ENCODE measurements around the gene RARRES2.

Gene RARRES2

DNA sequence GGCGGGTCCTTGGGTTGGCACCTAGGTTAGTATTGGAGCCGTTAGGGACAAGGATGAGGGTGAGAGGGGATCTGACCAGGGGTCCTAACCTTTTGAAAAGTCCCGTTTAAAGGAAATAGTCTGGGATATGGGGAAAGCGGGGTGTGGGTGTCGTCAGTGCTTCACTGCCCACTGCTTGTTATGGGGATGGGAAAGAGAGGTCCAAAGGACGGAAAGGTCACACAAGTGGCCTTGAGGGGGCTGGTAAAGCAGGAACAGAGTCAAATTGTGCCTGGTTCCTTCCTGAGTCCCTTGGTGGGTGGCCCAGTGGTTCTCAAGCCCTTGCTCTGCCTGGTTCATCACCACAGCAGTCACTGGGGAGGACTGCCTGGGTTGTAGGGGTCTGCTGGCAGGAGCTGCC, 35.1 kb upstream of the RARRES2 start:
- DNase-seq (ENCODE audit: low read depth): no peak

- no peak for DNase-seq (ENCODE audit: low read depth)
Measured at GRCh38 chr7:150375662-150376521, 34.5 kb upstream of the RARRES2 start.

- no peak for DNase-seq (ENCODE audit: low read depth)
Measured at GRCh38 chr7:150374472-150374871, 33.0 kb upstream of the RARRES2 start.

DNA sequence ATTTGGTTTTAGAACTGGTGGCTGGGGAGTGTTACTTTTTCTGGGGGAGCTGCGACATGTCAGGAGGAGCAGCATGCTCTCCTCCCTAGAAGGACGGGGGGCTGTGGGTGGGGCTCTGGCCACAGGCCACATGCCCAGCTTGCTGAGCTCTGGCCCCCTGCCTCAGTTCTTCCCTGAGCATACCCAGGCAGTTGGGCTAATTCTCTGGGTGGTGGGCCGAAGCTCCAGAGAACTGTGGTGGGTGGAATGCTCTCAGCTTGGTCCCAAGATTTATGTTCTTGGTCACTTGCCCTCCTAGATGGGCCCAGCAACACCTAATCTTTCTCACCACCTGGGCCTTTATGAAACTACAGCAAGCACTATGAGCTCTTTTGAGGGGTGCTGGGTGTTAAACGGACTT, 32.6 kb upstream of the RARRES2 start:
- DNase-seq (ENCODE audit: low read depth): no peak

DNA sequence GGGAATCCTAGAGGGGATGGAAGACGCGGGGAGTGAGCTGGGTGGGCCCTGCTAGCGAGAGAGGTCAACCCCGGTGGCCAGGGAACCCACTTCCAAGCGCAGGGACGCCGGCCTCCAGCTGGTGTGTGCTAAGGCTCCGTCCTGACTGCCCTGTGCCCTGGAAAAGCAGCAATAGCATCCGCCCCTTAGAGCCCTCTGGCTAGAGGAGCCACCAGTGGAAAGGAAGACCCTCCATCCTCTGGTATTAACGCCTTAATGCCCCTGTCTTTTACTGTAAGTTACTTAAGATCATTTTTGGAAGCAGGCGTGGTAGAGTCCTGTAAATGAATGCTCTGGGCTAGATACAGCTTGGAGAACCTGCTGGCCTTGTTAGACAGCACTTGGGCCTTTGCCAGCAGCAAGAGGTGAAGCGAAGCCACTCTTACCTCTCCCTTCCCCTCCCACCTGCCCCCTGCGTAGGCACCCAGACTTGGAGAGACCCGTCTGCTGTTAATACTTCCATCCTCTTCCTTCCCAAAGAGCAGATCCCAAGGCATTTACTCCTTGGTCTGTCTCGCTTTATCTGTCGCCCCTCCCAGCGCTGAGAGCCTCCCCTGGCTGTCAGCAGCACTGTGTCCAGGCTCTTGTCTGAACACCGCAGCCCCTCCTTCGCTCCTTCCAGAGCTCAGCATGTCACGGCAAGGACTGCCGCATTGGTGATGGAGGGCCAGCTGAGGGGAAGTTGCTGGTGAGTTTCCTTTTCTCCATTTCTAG, 31.8 kb upstream of the RARRES2 start:
- no peak for DNase-seq (ENCODE audit: low read depth)

GRCh38 chr7:150372271-150373048, 31.0 kb upstream of the RARRES2 start:
- DNase-seq (ENCODE audit: low read depth): no peak

DNA sequence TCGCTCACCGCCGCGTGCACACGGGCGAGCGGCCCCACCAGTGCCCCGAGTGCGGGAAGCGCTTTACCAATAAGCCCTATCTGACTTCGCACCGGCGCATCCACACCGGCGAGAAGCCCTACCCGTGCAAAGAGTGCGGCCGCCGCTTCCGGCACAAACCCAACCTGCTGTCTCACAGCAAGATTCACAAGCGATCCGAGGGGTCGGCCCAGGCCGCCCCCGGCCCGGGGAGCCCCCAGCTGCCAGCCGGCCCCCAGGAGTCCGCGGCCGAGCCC, 30.5 kb upstream of the RARRES2 start:
- DNase-seq (ENCODE audit: low read depth): no peak

- DNase-seq (ENCODE audit: low read depth): no peak
Measured at GRCh38 chr7:150371131-150371995, 29.9 kb upstream of the RARRES2 start.

GRCh38 chr7:150370612-150371071, 29.2 kb upstream of the RARRES2 start:
- DNase-seq (ENCODE audit: low read depth): no peak

DNA sequence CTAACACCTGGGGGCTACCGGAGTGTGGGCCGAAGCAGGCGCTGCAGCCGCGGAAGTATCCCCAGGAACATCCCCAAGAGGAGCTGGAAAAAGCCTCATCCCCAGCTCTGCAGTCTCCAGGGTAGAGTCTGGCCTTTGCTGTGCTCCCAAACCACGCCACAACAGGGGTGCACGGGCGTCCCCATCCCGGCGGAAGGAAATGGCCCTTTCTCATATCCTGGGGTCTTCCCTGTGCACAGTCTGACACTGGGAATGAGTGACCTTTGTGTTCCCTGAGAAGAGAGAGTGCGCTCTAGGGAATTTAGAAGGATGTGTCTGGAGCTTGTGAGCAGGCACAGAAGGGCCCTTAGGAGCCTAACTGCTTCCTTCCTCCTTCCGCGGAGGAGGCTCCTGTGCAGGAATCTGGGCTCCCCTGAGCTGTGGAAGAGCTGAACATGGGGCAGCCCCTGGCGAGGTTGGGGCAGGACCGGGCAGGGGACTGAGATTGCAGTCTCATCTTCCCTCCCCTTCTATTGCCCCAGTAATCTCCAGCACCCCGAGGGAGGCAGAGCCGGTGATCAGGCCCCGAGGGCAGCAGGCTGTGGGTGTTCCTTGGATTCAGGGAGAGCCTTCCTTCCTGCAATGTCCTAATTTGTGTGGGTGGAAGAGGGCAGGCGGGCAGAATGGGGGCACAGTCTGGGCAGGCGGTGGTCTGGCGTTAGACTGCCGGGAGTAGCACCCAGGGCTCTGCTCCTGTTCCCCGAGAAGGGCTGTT, 28.5 kb upstream of the RARRES2 start:
- no peak for DNase-seq (ENCODE audit: low read depth)

- DNase-seq (ENCODE audit: low read depth): peak; percentile 39
Measured at GRCh38 chr7:150368884-150369747, 27.7 kb upstream of the RARRES2 start.

- peak; percentile 68 for DNase-seq (ENCODE audit: low read depth)
Measured at GRCh38 chr7:150368096-150368883, 26.9 kb upstream of the RARRES2 start, which contains the start of gene REPIN1. Gene REPIN1 (plus strand): TSS chr7:150368822. CDS start chr7:150369712, 890 bp downstream.

- no peak for DNase-seq (ENCODE audit: low read depth)
Measured at GRCh38 chr7:150367677-150368095, 26.3 kb upstream of the RARRES2 start.

- no peak for DNase-seq (ENCODE audit: low read depth)
Measured at GRCh38 chr7:150365673-150366398, 24.4 kb upstream of the RARRES2 start.

DNA sequence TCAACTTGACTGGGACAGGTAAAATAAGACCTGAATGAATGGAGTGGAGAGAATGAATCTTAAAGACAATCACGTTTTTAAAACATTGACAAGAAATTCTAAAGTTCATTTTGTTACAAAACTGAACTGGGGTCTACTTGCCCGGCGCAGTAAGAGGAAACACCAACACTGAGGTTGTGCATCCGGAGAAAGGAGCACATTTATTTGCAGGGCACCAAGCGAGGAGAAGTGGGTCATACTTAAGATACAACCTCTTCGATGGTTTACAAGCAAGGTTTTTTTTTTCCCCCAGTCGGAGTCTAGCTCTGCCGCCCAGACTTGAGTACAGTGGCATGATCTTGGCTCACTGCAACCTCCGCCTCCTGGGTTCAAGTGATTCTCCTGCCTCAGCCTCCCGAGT, 23.8 kb upstream of the RARRES2 start:
- no peak for DNase-seq (ENCODE audit: low read depth)

DNA sequence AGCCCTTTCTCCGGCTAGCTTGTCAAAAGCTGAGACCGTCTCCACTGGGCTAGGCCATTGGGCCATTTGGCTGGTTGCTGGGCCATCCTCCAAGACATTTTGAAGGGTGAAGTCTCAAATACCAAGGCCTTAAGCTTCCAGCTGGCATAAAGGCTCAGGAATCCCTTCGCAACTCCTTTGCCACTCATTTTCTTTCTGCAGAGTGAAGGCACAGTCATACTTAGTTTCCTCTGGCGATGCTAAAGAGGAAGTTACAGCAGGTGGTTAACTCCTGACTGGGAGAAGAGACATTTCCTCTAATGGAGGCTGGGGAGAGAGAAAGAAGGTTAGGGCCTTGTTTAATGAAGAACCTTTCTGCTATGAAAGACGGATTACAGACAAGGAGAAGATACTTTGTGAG, 22.4 kb upstream of the RARRES2 start:
- DNase-seq (ENCODE audit: low read depth): no peak

- DNase-seq (ENCODE audit: low read depth): no peak
Measured at GRCh38 chr7:150363370-150363769, 21.9 kb upstream of the RARRES2 start.
